ENCODE data around the gene ZCCHC24. TPM values are rescaled to one million over a fixed set of nuclear protein-coding genes. Genes with fewer than 3 reads are reported as not detected.

ZCCHC24 gene
- polyA plus RNA-seq, 3 donors: 3.9 to 5.0 (median 4.0) TPM

DNA sequence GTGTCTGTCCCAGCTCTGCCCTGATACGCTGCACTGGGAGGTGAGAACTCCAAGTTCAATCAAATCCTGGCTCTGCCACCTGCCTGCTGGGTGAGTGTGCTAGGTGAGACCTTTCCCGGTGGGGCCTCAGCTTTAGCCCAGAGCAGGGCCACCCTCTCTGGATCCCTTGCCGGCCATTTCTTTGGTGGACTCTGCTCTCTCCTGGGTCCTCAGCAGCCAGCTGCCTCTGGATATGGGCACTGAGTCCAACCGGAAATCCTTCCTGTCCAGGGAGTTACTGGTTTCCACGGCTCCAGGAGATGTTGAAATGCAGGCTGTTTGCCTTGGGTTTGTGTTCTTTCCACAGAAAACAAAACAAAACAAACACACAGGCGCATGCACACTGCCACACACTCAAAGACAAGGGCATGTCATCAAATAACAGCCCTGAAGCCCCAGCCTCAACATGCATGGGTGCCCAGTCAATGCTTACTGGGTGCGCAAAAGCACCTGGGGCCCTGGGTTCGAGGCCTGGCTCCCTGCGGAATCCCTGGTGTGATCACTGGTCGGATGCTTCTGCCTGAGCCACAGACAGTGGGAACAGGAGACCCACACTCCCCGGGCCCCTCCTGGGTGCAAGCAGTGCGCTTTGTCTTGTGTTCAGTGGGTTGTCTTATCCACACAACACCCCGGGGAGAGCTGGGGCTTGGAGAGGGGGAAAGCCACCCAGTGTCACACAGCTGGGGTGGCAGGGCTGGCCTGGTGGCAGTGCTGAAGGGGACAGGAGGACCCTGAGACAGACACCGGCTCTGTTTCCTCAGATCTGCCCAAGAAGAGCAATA lies 65.1 kb downstream of the ZCCHC24 start:
- Mint-ChIP-seq H3K4me3 (no peak overlapping the region), H3K4me1 (no peaks in the 10 kb centered on the region), H3K36me3 (peaks cover 15 to 19% of the 10 kb centered on the region in 2 donors), H3K27ac (no peak overlapping the region), H3K9me3 (no peaks in the 10 kb centered on the region), H3K27me3 (ENCODE audit: low read depth in 3 of 3) (peaks cover 1 to 7% (median 2%) of the 10 kb centered on the region in 3 donors)
- Histone ChIP-seq H3K9ac (ENCODE audit: insufficient read depth, low read length, poor library complexity, severe bottlenecking) (no peak overlapping the region), H3K4me3 (replicated peaks in 1 of 3; ENCODE audit: low read depth in 2 of 3, low read length in 3 of 3) (no peak overlapping the region), H3K27ac (ENCODE audit: low read depth in 1 of 2, low read length in 2 of 2) (no peak overlapping the region), H3K4me2 (replicated peaks; ENCODE audit: extremely low read depth, low read length, poor library complexity, severe bottlenecking) (no peak overlapping the region), H3K9me3 (replicated peaks in 1 of 2; ENCODE audit: control insufficient read depth in 1 of 2, insufficient read depth in 1 of 2, low read length in 2 of 2) (no peaks in the 10 kb centered on the region), H3K79me2 (ENCODE audit: insufficient read depth, low read length) (no peaks in the 10 kb centered on the region), H2AFZ (ENCODE audit: insufficient read depth, low read depth, low read length, poor library complexity, severe bottlenecking) (no peak overlapping the region), H3K27me3 (ENCODE audit: control insufficient read depth in 2 of 2, insufficient read depth in 2 of 2, low read length in 2 of 2) (no peaks in the 10 kb centered on the region), H4K20me1 (ENCODE audit: insufficient read depth, low read length) (no peaks in the 10 kb centered on the region), H3K4me1 (ENCODE audit: control insufficient read depth in 1 of 2, insufficient read depth in 2 of 2, low read length in 2 of 2) (no peaks in the 10 kb centered on the region), H3K36me3 (replicated peaks in 1 of 2; ENCODE audit: control insufficient read depth in 1 of 2, insufficient read depth in 2 of 2, low read length in 2 of 2) (peaks cover under 1 to 2% of the 10 kb centered on the region in 2 donors)
- intact Hi-C loops (cut with micrococcal nuclease): no loop called here
- DNase-seq: no peak
- TF ChIP-seq, protein P1, sequence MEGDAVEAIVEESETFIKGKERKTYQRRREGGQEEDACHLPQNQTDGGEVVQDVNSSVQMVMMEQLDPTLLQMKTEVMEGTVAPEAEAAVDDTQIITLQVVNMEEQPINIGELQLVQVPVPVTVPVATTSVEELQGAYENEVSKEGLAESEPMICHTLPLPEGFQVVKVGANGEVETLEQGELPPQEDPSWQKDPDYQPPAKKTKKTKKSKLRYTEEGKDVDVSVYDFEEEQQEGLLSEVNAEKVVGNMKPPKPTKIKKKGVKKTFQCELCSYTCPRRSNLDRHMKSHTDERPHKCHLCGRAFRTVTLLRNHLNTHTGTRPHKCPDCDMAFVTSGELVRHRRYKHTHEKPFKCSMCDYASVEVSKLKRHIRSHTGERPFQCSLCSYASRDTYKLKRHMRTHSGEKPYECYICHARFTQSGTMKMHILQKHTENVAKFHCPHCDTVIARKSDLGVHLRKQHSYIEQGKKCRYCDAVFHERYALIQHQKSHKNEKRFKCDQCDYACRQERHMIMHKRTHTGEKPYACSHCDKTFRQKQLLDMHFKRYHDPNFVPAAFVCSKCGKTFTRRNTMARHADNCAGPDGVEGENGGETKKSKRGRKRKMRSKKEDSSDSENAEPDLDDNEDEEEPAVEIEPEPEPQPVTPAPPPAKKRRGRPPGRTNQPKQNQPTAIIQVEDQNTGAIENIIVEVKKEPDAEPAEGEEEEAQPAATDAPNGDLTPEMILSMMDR (IDR thresholded peaks at IDR 0.05): no peak
- 88% methylated on average over 10 of the region's 14 CpGs for WGBS (ENCODE audit: insufficient coverage)

DNA sequence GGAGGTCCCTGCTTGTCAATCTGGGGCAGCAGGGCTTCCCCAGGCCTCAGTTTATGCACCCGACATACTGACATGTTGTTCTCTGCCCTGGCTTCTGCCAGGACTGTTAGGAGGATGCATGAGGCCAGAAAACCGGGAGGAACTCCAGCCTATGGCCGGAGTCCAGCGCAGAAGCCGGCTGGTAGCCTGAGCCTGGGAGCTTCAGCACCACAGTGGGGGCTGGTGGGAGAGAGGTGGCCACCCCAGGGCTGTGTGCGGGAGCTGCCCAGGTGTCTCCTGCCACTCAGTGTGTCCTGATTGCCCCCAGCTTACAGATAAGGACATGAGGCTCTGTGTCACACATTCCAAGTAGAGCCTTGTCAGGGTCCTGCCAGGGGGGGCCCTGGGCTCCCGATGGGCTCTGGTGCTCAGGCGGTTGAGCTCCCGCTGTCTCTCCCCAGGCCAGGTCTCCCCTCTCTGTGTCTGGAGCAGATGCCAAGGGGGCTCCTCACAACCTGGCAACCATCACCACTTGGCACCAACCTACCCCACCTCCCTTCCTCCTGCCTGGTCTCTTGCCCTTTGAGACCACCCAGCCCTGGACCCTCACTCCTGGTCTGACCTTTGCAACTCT lies 65.8 kb downstream of the ZCCHC24 start:
- Histone ChIP-seq H3K4me3 (replicated peaks in 1 of 3; ENCODE audit: low read depth in 2 of 3, low read length in 3 of 3) (no peak overlapping the region), H3K36me3 (replicated peaks in 1 of 2; ENCODE audit: control insufficient read depth in 1 of 2, insufficient read depth in 2 of 2, low read length in 2 of 2) (no peaks in the 10 kb centered on the region), H3K79me2 (ENCODE audit: insufficient read depth, low read length) (no peaks in the 10 kb centered on the region), H4K20me1 (ENCODE audit: insufficient read depth, low read length) (no peaks in the 10 kb centered on the region), H3K4me2 (replicated peaks; ENCODE audit: extremely low read depth, low read length, poor library complexity, severe bottlenecking) (no peak overlapping the region), H3K27ac (ENCODE audit: low read depth in 1 of 2, low read length in 2 of 2) (no peak overlapping the region), H2AFZ (ENCODE audit: insufficient read depth, low read depth, low read length, poor library complexity, severe bottlenecking) (no peak overlapping the region), H3K9ac (ENCODE audit: insufficient read depth, low read length, poor library complexity, severe bottlenecking) (no peak overlapping the region), H3K9me3 (replicated peaks in 1 of 2; ENCODE audit: control insufficient read depth in 1 of 2, insufficient read depth in 1 of 2, low read length in 2 of 2) (no peaks in the 10 kb centered on the region), H3K4me1 (ENCODE audit: control insufficient read depth in 1 of 2, insufficient read depth in 2 of 2, low read length in 2 of 2) (no peaks in the 10 kb centered on the region), H3K27me3 (ENCODE audit: control insufficient read depth in 2 of 2, insufficient read depth in 2 of 2, low read length in 2 of 2) (no peaks in the 10 kb centered on the region)
- no peaks in the 10 kb centered on the region for H3K9me3 Mint-ChIP-seq
- DNase-seq: peak in 1 of 3 donors; percentile 2
- H3K27ac Mint-ChIP-seq: no peak overlapping the region
- WGBS (ENCODE audit: insufficient coverage): 96% methylated on average over 8 of the region's 9 CpGs
- intact Hi-C loops (cut with micrococcal nuclease): loop anchor here in 1 of 2 donors (5.0 kb wide), 1 partner anchor 108 kb away; no protein-coding TSS in a partner anchor
- H3K4me3 Mint-ChIP-seq: no peak overlapping the region
- peaks cover 1 to 2% (median 2%) of the 10 kb centered on the region in 3 donors for H3K27me3 Mint-ChIP-seq (ENCODE audit: low read depth in 3 of 3)
- TF ChIP-seq, protein P1 (IDR thresholded peaks at IDR 0.05): no peak
- peaks cover 10 to 12% of the 10 kb centered on the region in 2 donors for H3K36me3 Mint-ChIP-seq
- peaks cover 4% of the 10 kb centered on the region for H3K4me1 Mint-ChIP-seq

Measured in CD14-positive monocyte (primary cell).